ENCODE measurements around the gene TRIM63. TPM values are rescaled to one million over a fixed set of nuclear protein-coding genes. Genes with fewer than 3 reads are reported as not detected.

TRIM63 gene
- total RNA-seq, 1 experiment from 2014 or later, result not detected

DNA sequence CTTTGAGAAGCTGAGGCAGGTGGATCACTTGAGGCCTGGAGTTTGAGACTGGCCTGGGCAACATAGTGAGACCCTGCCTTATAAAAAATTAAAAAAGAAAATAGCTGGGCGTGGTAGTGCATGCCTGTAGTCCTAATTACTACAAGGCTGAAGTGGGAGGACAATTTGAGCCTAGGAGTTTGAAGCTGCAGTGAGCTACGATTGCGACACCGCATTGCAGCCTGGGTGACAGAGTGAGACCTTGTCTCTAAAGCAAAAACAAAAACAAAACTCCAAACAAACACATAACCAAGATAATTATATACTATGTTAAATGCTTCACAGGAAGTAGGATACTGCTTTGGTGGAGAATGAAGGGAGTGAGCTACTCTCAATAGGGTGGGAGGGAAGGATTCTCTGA is 64.2 kb downstream of the TRIM63 start:
- TF ChIP-seq EZH2 (IDR thresholded peaks at IDR 0.05; ENCODE audit: low read depth), result no peak
- TF ChIP-seq, protein P1, sequence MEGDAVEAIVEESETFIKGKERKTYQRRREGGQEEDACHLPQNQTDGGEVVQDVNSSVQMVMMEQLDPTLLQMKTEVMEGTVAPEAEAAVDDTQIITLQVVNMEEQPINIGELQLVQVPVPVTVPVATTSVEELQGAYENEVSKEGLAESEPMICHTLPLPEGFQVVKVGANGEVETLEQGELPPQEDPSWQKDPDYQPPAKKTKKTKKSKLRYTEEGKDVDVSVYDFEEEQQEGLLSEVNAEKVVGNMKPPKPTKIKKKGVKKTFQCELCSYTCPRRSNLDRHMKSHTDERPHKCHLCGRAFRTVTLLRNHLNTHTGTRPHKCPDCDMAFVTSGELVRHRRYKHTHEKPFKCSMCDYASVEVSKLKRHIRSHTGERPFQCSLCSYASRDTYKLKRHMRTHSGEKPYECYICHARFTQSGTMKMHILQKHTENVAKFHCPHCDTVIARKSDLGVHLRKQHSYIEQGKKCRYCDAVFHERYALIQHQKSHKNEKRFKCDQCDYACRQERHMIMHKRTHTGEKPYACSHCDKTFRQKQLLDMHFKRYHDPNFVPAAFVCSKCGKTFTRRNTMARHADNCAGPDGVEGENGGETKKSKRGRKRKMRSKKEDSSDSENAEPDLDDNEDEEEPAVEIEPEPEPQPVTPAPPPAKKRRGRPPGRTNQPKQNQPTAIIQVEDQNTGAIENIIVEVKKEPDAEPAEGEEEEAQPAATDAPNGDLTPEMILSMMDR (conservative IDR thresholded peaks at IDR 0.05), result no peak
- H4K20me1 ChIP-seq (ENCODE audit: insufficient read depth), result no peaks in the 10 kb centered on the region
- H3K27me3 ChIP-seq (ENCODE audit: insufficient read depth, low read depth), result no peaks in the 10 kb centered on the region
- H3K4me1 ChIP-seq (replicated peaks; ENCODE audit: insufficient read depth), result peaks cover 4% of the 10 kb centered on the region
- intact Hi-C loops (cut with micrococcal nuclease; ENCODE audit: unreplicated experiment), result no loop called here
- DNase-seq, result no peak
- H3K9me2 ChIP-seq (ENCODE audit: insufficient read depth), result no peaks in the 10 kb centered on the region
- BruUV-seq (replicated peaks), result no TSS peak
- H3K36me3 ChIP-seq (ENCODE audit: low read depth), result no peaks in the 10 kb centered on the region
- H3K4me2 ChIP-seq, result no peak overlapping the region
- CTCF ChIA-PET, result interaction anchor here (0.5 to 0.9 kb wide), 2 partner anchors 107 to 560 kb away, joined by 4 read pairs; no protein-coding TSS in a partner anchor
- no peaks in the 10 kb centered on the region for H3F3A ChIP-seq (ENCODE audit: insufficient read depth, low read depth)
- no peaks in the 10 kb centered on the region for H3K9me3 ChIP-seq (ENCODE audit: insufficient read depth, low read depth)
- H3K4me3 ChIP-seq, result no peak overlapping the region
- POLR2A ChIA-PET (ENCODE audit: unreplicated experiment), result interaction anchor here (0.5 kb wide), 1 partner anchor 106 kb away, joined by 3 read pairs; no protein-coding TSS in a partner anchor
- no peak overlapping the region for H2AFZ ChIP-seq
- H3K27ac ChIP-seq, result no peak overlapping the region
- H3K79me2 ChIP-seq (ENCODE audit: low read depth), result no peaks in the 10 kb centered on the region

Other genes starting within 250 kb of the TRIM63 start
- 40.9 and 41.7 TPM in 2 replicates for gene MTFR1L, start 247.7 kb downstream of the TRIM63 start, total RNA-seq (2021)
- gene AUNIP, start 208.2 kb downstream of the TRIM63 start, total RNA-seq (2021), result 11.0 and 11.3 TPM in 2 replicates
- gene PAQR7, start 191.9 kb downstream of the TRIM63 start, total RNA-seq (2021), result 30.2 and 34.0 TPM in 2 replicates
- 302 and 349 TPM in 2 replicates for gene STMN1, start 161.2 kb downstream of the TRIM63 start, total RNA-seq (2021)
- gene PAFAH2, start 69.6 kb downstream of the TRIM63 start, total RNA-seq (2021), result 13.0 and 13.9 TPM in 2 replicates
- gene EXTL1, start 45.9 kb downstream of the TRIM63 start, total RNA-seq (2021), result 0.13 and 0.63 TPM in 2 replicates
- not detected in 2 replicates for gene SLC30A2, start 21.5 kb downstream of the TRIM63 start, total RNA-seq (2021)
- 7.6 and 8.4 TPM in 2 replicates for gene PDIK1L, start 44.2 kb upstream of the TRIM63 start, total RNA-seq (2021)
- 0.23 TPM in 1 of 2 replicates, not detected in the other for gene FAM110D, start 91.4 kb upstream of the TRIM63 start, total RNA-seq (2021)
- not detected in 2 replicates for gene C1orf232, start 101.3 kb upstream of the TRIM63 start, total RNA-seq (2021)
- 37.0 and 55.9 TPM in 2 replicates for gene ZNF593, start 102.3 kb upstream of the TRIM63 start, total RNA-seq (2021)
- not detected in 2 replicates for gene ZNF593OS, start 104.2 kb upstream of the TRIM63 start, total RNA-seq (2021)
- 31.6 and 33.4 TPM in 2 replicates for gene CNKSR1, start 109.9 kb upstream of the TRIM63 start, total RNA-seq (2021)
- 0.24 TPM in 1 of 2 replicates, not detected in the other for gene CATSPER4, start 123.0 kb upstream of the TRIM63 start, total RNA-seq (2021)
- gene CEP85, start 166.6 kb upstream of the TRIM63 start, total RNA-seq (2021), result 34.0 and 42.5 TPM in 2 replicates
- gene SH3BGRL3, start 212.5 kb upstream of the TRIM63 start, total RNA-seq (2021), result 168 and 206 TPM in 2 replicates
- 57.2 and 59.9 TPM in 2 replicates for gene UBXN11, start 239.0 kb upstream of the TRIM63 start, total RNA-seq (2021)

Measured in PC-9 (cell line).